DOHH2 (cell line): ENCODE results near the gene NANP.
"Not testable (repeated sequence)": the region's sequence is repeated elsewhere in the genome, so short reads cannot be mapped to it uniquely, and the experiment has no call there.

Source experiments
- EZH2phosphoT487 ChIP-seq: fragments of 200-600 bp; sonication (generic); IDR thresholded peaks from 2 replicates; pipeline ENCODE4 v1.6.1; 2017; ENCODE audit warnings: borderline replicate concordance, mild to moderate bottlenecking, antibody characterized with exemption, low read length, moderate library complexity, mixed read lengths
- TF ChIP-seq, protein P1 (sequence below): fragments of 200-600 bp; sonication (generic); IDR thresholded peaks from one replicate; pipeline ENCODE4 v1.5.1; 2014; ENCODE audit warnings: antibody characterized with exemption, mild to moderate bottlenecking, low read depth, low read length; ENCODE audit not compliant: poor library complexity, severe bottlenecking

DNA sequence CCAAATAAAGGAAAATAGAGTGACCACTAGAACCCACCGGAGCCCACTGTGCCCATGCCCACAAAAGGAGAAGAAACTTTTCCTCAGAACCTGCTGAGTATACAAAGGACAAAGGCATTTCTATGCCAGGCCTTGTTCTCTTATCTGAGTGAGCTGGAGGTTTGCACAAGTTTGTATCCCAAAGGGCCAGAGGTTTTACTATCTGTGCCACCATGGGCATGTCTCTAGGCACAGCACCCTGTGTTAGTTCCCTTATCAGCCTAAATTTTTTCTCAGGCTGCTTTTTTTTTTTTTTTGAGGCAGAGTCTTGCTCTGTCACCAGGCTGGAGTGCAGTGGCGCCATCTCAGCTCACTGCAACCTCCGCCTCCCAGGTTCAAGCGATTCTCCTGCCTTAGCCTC, 29.1 kb upstream of the NANP start:
- TF ChIP-seq, protein P1, sequence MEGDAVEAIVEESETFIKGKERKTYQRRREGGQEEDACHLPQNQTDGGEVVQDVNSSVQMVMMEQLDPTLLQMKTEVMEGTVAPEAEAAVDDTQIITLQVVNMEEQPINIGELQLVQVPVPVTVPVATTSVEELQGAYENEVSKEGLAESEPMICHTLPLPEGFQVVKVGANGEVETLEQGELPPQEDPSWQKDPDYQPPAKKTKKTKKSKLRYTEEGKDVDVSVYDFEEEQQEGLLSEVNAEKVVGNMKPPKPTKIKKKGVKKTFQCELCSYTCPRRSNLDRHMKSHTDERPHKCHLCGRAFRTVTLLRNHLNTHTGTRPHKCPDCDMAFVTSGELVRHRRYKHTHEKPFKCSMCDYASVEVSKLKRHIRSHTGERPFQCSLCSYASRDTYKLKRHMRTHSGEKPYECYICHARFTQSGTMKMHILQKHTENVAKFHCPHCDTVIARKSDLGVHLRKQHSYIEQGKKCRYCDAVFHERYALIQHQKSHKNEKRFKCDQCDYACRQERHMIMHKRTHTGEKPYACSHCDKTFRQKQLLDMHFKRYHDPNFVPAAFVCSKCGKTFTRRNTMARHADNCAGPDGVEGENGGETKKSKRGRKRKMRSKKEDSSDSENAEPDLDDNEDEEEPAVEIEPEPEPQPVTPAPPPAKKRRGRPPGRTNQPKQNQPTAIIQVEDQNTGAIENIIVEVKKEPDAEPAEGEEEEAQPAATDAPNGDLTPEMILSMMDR: not testable (repeated sequence)
- not testable (repeated sequence) for TF ChIP-seq EZH2phosphoT487
